ENCODE data around the gene SLC16A11. TPM values are rescaled to one million over a fixed set of nuclear protein-coding genes. Genes with fewer than 3 reads are reported as not detected.

Gene SLC16A11
- total RNA-seq, 1 experiment from 2014 or later: not detected

GRCh38 chr17:6997171-6997570 is 46.7 kb downstream of the SLC16A11 start:
- DNase-seq: no peak
- Histone ChIP-seq H3F3A (ENCODE audit: insufficient read depth, low read depth) (0 out of 2 replicates have a peak, but pooled peaks cover 3% of the 10 kb centered on the region), H3K9me2 (ENCODE audit: insufficient read depth) (no peaks in the 10 kb centered on the region), H4K20me1 (ENCODE audit: insufficient read depth) (no peaks in the 10 kb centered on the region), H3K27ac (no peak overlapping the region), H3K79me2 (ENCODE audit: low read depth) (no peaks in the 10 kb centered on the region), H3K27me3 (ENCODE audit: insufficient read depth, low read depth) (no peaks in the 10 kb centered on the region), H3K36me3 (ENCODE audit: low read depth) (peaks cover 17% of the 10 kb centered on the region; the same call in 1 of the 2 replicates), H2AFZ (no peak overlapping the region), H3K4me1 (replicated peaks; ENCODE audit: insufficient read depth) (no peaks in the 10 kb centered on the region), H3K4me2 (no peak overlapping the region), H3K9me3 (ENCODE audit: insufficient read depth, low read depth) (no peaks in the 10 kb centered on the region), H3K4me3 (no peak overlapping the region)
- CTCF ChIA-PET: no interaction called here
- intact Hi-C loops (cut with micrococcal nuclease; ENCODE audit: unreplicated experiment): no loop called here
- TF ChIP-seq EZH2 (IDR thresholded peaks at IDR 0.05; ENCODE audit: low read depth) (no peak), CTCF (conservative IDR thresholded peaks at IDR 0.05) (no peak)
- POLR2A ChIA-PET (ENCODE audit: unreplicated experiment): no interaction called here
- no TSS peak for BruUV-seq (replicated peaks)

- Histone ChIP-seq H3K27ac (no peak overlapping the region), H3K9me3 (ENCODE audit: insufficient read depth, low read depth) (no peaks in the 10 kb centered on the region), H2AFZ (no peak overlapping the region), H3K4me1 (replicated peaks; ENCODE audit: insufficient read depth) (no peaks in the 10 kb centered on the region), H3K27me3 (ENCODE audit: insufficient read depth, low read depth) (no peaks in the 10 kb centered on the region), H3K4me2 (no peak overlapping the region), H3K4me3 (no peak overlapping the region), H3K9me2 (ENCODE audit: insufficient read depth) (no peaks in the 10 kb centered on the region), H4K20me1 (ENCODE audit: insufficient read depth) (no peaks in the 10 kb centered on the region), H3F3A (ENCODE audit: insufficient read depth, low read depth) (0 out of 2 replicates have a peak, but pooled peaks cover 3% of the 10 kb centered on the region), H3K79me2 (ENCODE audit: low read depth) (no peaks in the 10 kb centered on the region), H3K36me3 (ENCODE audit: low read depth) (peaks cover 9% of the 10 kb centered on the region; the same call in 1 of the 2 replicates)
- POLR2A ChIA-PET (ENCODE audit: unreplicated experiment): no interaction called here
- CTCF ChIA-PET: no interaction called here
- TF ChIP-seq CTCF (conservative IDR thresholded peaks at IDR 0.05): no peak
- TF ChIP-seq EZH2 (IDR thresholded peaks at IDR 0.05; ENCODE audit: low read depth): no peak
- DNase-seq: no peak
- intact Hi-C loops (cut with micrococcal nuclease; ENCODE audit: unreplicated experiment): no loop called here
- no TSS peak for BruUV-seq (replicated peaks)
These were observed 47.5 kb downstream of the SLC16A11 start for GRCh38 chr17:6996256-6997011.

- Histone ChIP-seq H3K4me2 (no peak within 1 kb of the TSS), H3K27me3 (ENCODE audit: insufficient read depth, low read depth) (no peaks in the 10 kb centered on the region), H3K4me3 (no peak within 1 kb of the TSS), H3K36me3 (ENCODE audit: low read depth) (peaks cover 6% of the 10 kb centered on the region; the same call in 1 of the 2 replicates), H3K9me3 (ENCODE audit: insufficient read depth, low read depth) (no peaks in the 10 kb centered on the region), H3K27ac (no peak within 1 kb of the TSS), H2AFZ (no peak within 1 kb of the TSS), H4K20me1 (ENCODE audit: insufficient read depth) (no peaks in the 10 kb centered on the region), H3K4me1 (replicated peaks; ENCODE audit: insufficient read depth) (no peaks in the 10 kb centered on the region), H3K9me2 (ENCODE audit: insufficient read depth) (no peaks in the 10 kb centered on the region), H3F3A (ENCODE audit: insufficient read depth, low read depth) (0 out of 2 replicates have a peak, but pooled peaks cover 3% of the 10 kb centered on the region), H3K79me2 (ENCODE audit: low read depth) (no peaks in the 10 kb centered on the region)
- ChIA-PET POLR2A (ENCODE audit: unreplicated experiment) (no interaction called here), CTCF (no interaction called here)
- BruUV-seq (replicated peaks): no TSS peak
- intact Hi-C loops (cut with micrococcal nuclease; ENCODE audit: unreplicated experiment): no loop called here
- no peak for DNase-seq
- TF ChIP-seq EZH2 (IDR thresholded peaks at IDR 0.05; ENCODE audit: low read depth) (no peak), CTCF (conservative IDR thresholded peaks at IDR 0.05) (no peak)
These were observed 48.2 kb downstream of the SLC16A11 start, which contains the start of gene ALOX12 for GRCh38 chr17:6995500-6996255. ALOX12 (plus strand) TSS chr17:6996049; CDS start chr17:6996118, 69 bp downstream.

All from PC-9 (cell line).